ENCODE results near the gene KCMF1. TPM values are rescaled to one million over a fixed set of nuclear protein-coding genes. Genes with fewer than 3 reads are reported as not detected.

The KCMF1 gene
- total and polyA plus RNA-seq, 4 donors: 15.8 to 71.0 (median 47.4) TPM

DNA sequence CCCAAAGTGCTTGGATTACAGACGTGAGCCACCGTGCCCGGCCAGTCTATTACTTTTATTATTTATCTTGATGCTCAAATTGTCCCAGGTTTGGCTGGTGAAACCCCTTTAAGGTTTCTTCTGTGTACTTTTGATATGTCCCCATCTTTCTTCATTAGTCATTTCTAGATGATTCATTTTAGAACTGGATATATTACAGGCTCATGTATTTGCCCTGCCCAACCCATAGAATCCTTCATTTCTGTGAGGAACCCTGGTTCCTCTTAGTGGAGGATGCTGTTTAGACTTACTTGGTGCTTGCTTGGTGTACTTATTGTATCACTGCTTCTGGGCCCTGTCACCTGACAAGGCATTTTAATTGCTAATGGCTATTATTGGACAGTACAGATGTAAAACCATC is 40.1 kb downstream of the KCMF1 start:
- Histone ChIP-seq H3K9me3 (ENCODE audit: control insufficient read depth in 4 of 4, insufficient read depth in 3 of 4, low read length in 3 of 4) (no peaks in the 10 kb centered on the region), H3K27me3 (ENCODE audit: control insufficient read depth in 3 of 3, insufficient read depth in 3 of 3, low read length in 2 of 3) (no peaks in the 10 kb centered on the region), H3K4me1 (ENCODE audit: control insufficient read depth in 5 of 5, insufficient read depth in 5 of 5, low read length in 5 of 5) (peaks cover 0 to 25% (median 8%) of the 10 kb centered on the region in 5 donors), H3K4me3 (no peak overlapping the region), H3K36me3 (ENCODE audit: control insufficient read depth in 4 of 4, insufficient read depth in 4 of 4, low read length in 4 of 4) (peaks cover 2 to 16% (median 8%) of the 10 kb centered on the region in 4 donors), H3K27ac (ENCODE audit: low read depth in 1 of 2, low read length in 1 of 2) (no peak overlapping the region), H3K9ac (ENCODE audit: insufficient read depth in 1 of 2, low read length in 2 of 2) (no peak overlapping the region)
- 91 to 96% methylated on average over 3 of the region's 3 CpGs for WGBS, 2 donors
- no peak for DNase-seq
- ATAC-seq (ENCODE audit: insufficient read depth, low FRiP score): no peak
- TF ChIP-seq, protein P1, sequence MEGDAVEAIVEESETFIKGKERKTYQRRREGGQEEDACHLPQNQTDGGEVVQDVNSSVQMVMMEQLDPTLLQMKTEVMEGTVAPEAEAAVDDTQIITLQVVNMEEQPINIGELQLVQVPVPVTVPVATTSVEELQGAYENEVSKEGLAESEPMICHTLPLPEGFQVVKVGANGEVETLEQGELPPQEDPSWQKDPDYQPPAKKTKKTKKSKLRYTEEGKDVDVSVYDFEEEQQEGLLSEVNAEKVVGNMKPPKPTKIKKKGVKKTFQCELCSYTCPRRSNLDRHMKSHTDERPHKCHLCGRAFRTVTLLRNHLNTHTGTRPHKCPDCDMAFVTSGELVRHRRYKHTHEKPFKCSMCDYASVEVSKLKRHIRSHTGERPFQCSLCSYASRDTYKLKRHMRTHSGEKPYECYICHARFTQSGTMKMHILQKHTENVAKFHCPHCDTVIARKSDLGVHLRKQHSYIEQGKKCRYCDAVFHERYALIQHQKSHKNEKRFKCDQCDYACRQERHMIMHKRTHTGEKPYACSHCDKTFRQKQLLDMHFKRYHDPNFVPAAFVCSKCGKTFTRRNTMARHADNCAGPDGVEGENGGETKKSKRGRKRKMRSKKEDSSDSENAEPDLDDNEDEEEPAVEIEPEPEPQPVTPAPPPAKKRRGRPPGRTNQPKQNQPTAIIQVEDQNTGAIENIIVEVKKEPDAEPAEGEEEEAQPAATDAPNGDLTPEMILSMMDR (IDR thresholded peaks at IDR 0.05; ENCODE audit: control extremely low read depth, extremely low read depth): no peak

GRCh38 chr2:85011747-85012146 is 40.8 kb downstream of the KCMF1 start:
- no peaks in the 10 kb centered on the region for H3K27me3 ChIP-seq (ENCODE audit: control insufficient read depth in 3 of 3, insufficient read depth in 3 of 3, low read length in 2 of 3)
- ATAC-seq (ENCODE audit: insufficient read depth, low FRiP score) (no peak), DNase-seq (no peak)
- no peak overlapping the region for H3K4me3 ChIP-seq
- H3K36me3 ChIP-seq (ENCODE audit: control insufficient read depth in 4 of 4, insufficient read depth in 4 of 4, low read length in 4 of 4): peaks cover 2 to 16% (median 8%) of the 10 kb centered on the region in 4 donors
- WGBS, 2 donors: 83 to 94% methylated on average over 3 of the region's 3 CpGs
- TF ChIP-seq, protein P1 (IDR thresholded peaks at IDR 0.05; ENCODE audit: control extremely low read depth, extremely low read depth): no peak
- H3K27ac ChIP-seq (ENCODE audit: low read depth in 1 of 2, low read length in 1 of 2): no peak overlapping the region
- no peaks in the 10 kb centered on the region for H3K9me3 ChIP-seq (ENCODE audit: control insufficient read depth in 4 of 4, insufficient read depth in 3 of 4, low read length in 3 of 4)
- no peak overlapping the region for H3K9ac ChIP-seq (ENCODE audit: insufficient read depth in 1 of 2, low read length in 2 of 2)
- H3K4me1 ChIP-seq (ENCODE audit: control insufficient read depth in 5 of 5, insufficient read depth in 5 of 5, low read length in 5 of 5): peaks cover 0 to 26% (median 8%) of the 10 kb centered on the region in 5 donors

- 37 to 78% methylated on average over 4 of the region's 4 CpGs for WGBS, 2 donors
- no peak overlapping the region for H3K27ac ChIP-seq (ENCODE audit: low read depth in 1 of 2, low read length in 1 of 2)
- H3K36me3 ChIP-seq (ENCODE audit: control insufficient read depth in 4 of 4, insufficient read depth in 4 of 4, low read length in 4 of 4): peaks cover 2 to 11% (median 7%) of the 10 kb centered on the region in 4 donors
- H3K27me3 ChIP-seq (ENCODE audit: control insufficient read depth in 3 of 3, insufficient read depth in 3 of 3, low read length in 2 of 3): no peaks in the 10 kb centered on the region
- H3K9me3 ChIP-seq (ENCODE audit: control insufficient read depth in 4 of 4, insufficient read depth in 3 of 4, low read length in 3 of 4): no peaks in the 10 kb centered on the region
- TF ChIP-seq, protein P1 (IDR thresholded peaks at IDR 0.05; ENCODE audit: control extremely low read depth, extremely low read depth): no peak
- DNase-seq (no peak), ATAC-seq (ENCODE audit: insufficient read depth, low FRiP score) (no peak)
- H3K4me1 ChIP-seq (ENCODE audit: control insufficient read depth in 5 of 5, insufficient read depth in 5 of 5, low read length in 5 of 5): peaks cover 0 to 29% (median 8%) of the 10 kb centered on the region in 5 donors
- H3K9ac ChIP-seq (ENCODE audit: insufficient read depth in 1 of 2, low read length in 2 of 2): no peak overlapping the region
- H3K4me3 ChIP-seq: no peak overlapping the region
Measured at GRCh38 chr2:85012431-85012830, 41.5 kb downstream of the KCMF1 start.

GRCh38 chr2:85012855-85013254 is 41.9 kb downstream of the KCMF1 start:
- peaks cover 0 to 30% (median 8%) of the 10 kb centered on the region in 5 donors for H3K4me1 ChIP-seq (ENCODE audit: control insufficient read depth in 5 of 5, insufficient read depth in 5 of 5, low read length in 5 of 5)

More at GRCh38 chr2:85012855-85013254, 41.9 kb downstream of the KCMF1 start:
- TF ChIP-seq, protein P1 (IDR thresholded peaks at IDR 0.05; ENCODE audit: control extremely low read depth, extremely low read depth): no peak
- no peak for DNase-seq
- Histone ChIP-seq H3K36me3 (ENCODE audit: control insufficient read depth in 4 of 4, insufficient read depth in 4 of 4, low read length in 4 of 4) (peaks cover 2 to 9% (median 5%) of the 10 kb centered on the region in 4 donors), H3K4me3 (no peak overlapping the region), H3K9ac (ENCODE audit: insufficient read depth in 1 of 2, low read length in 2 of 2) (no peak overlapping the region), H3K27me3 (ENCODE audit: control insufficient read depth in 3 of 3, insufficient read depth in 3 of 3, low read length in 2 of 3) (no peaks in the 10 kb centered on the region), H3K9me3 (ENCODE audit: control insufficient read depth in 4 of 4, insufficient read depth in 3 of 4, low read length in 3 of 4) (no peaks in the 10 kb centered on the region), H3K27ac (ENCODE audit: low read depth in 1 of 2, low read length in 1 of 2) (no peak overlapping the region)
- ATAC-seq (ENCODE audit: insufficient read depth, low FRiP score): no peak
- 36 to 73% methylated on average over 1 of the region's 1 CpG for WGBS, 2 donors
